PC-9 (cell line): ENCODE measurements around the gene E4F1.
"Not testable (repeated sequence)": the region's sequence is repeated elsewhere in the genome, so short reads cannot be mapped to it uniquely, and the experiment has no call there.

Experiments
- CTCF ChIP-seq: fragments of 200-600 bp; sonication (generic); conservative IDR thresholded peaks from 2 replicates; pipeline ENCODE4 v1.6.1; 2017; ENCODE audit warnings: mixed run types, antibody characterized with exemption, mild to moderate bottlenecking, moderate library complexity
- EZH2 ChIP-seq: fragments of 200-600 bp; sonication (generic); IDR thresholded peaks from 2 replicates; pipeline ENCODE4 v1.8.0; 2017; ENCODE audit warnings: antibody characterized with exemption, low read depth

- not testable (repeated sequence) for TF ChIP-seq CTCF, EZH2
Measured at GRCh38 chr16:2263026-2263425, 39.6 kb downstream of the E4F1 start.
